Endothelial cell of umbilical vein (primary cell): ENCODE data around the gene CCL2. TPM values are rescaled to one million over a fixed set of nuclear protein-coding genes. Genes with fewer than 3 reads are reported as not detected.
A peak's percentile ranks its signal among the peaks of the same experiment; 100 is the strongest.

Experiments
- BruUV-seq: library from RNA; stranded (reverse); fragments of 400-500 nt; replicated peaks from 2 replicates; lab custom pipeline; 2021; lab: Mats Ljungman, UMichigan
- CTCF ChIA-PET: fragments of 300-600, 350-600 bp; sonication (Branson Sonifier 250); formaldehyde crosslinking; loops from one replicate; lab custom pipeline; 2021; ENCODE audit warnings: antibody characterized with exemption, inconsistent platforms; lab: Charles Lee
- POLR2A ChIA-PET: fragments of 300-600, 350-600 bp; sonication (Branson Sonifier 250); formaldehyde crosslinking; loops from one replicate; lab custom pipeline; 2021; ENCODE audit warnings: antibody characterized with exemption, inconsistent platforms; lab: Charles Lee
- DNase-seq: peaks from one replicate; pipeline ENCODE4 v3.0.0-alpha.2; 2011; ENCODE audit warnings: low read depth, low spot score
- FAIRE-seq: peaks from 2 replicates; lab custom pipeline; 2011; peaks lifted over from hg19 to GRCh38; lab: Jason Lieb, UNC
- H2AFZ ChIP-seq: 2 replicates; pipeline ENCODE4 v1.6.0; 2012; ENCODE audit warnings: low read depth, low read length, control low read depth, inconsistent platforms
- H3K27ac ChIP-seq: 2 replicates; pipeline ENCODE4 v1.5.1; 2011; ENCODE audit warnings: low read depth, mild to moderate bottlenecking, control low read depth, low read length, moderate library complexity; ENCODE audit not compliant: insufficient read depth
- H3K27me3 ChIP-seq, 2 experiments: 2 replicates each; pipeline versions ENCODE4 v1.6.0 to v1.6.1; 2011; ENCODE audit warnings: low read length in 2 of 2, mixed read lengths in 1 of 2; ENCODE audit not compliant: control insufficient read depth in 2 of 2, insufficient read depth in 2 of 2
- H3K36me3 ChIP-seq, 2 experiments: 2 replicates in 1 of 2; 3 replicates in 1 of 2; pipeline ENCODE4 v1.5.1; 2011; ENCODE audit warnings: low read length in 2 of 2, mild to moderate bottlenecking in 1 of 2, moderate library complexity in 1 of 2; ENCODE audit not compliant: control insufficient read depth in 2 of 2, insufficient read depth in 2 of 2; ENCODE audit errors: extremely low read depth in 1 of 2
- H3K4me1 ChIP-seq: 3 replicates; pipeline ENCODE4 v1.5.1; 2011; ENCODE audit warnings: mild to moderate bottlenecking, low read length; ENCODE audit not compliant: control insufficient read depth, insufficient read depth; ENCODE audit errors: extremely low read depth
- H3K4me2 ChIP-seq: 2 replicates; pipeline ENCODE4 v1.6.1; 2011; ENCODE audit warnings: low read length, control low read depth, mixed read lengths; ENCODE audit not compliant: insufficient read depth
- H3K4me3 ChIP-seq, 3 experiments: fragments of 200-600 bp in 1 of 3; sonication (generic), shearing (Covaris generic) in 1 of 3; replicated peaks in 1 of 3; 2 replicates each; pipeline ENCODE4 v1.5.1; 2011 to 2016; ENCODE audit warnings: control low read depth in 3 of 3, low read length in 3 of 3, mild to moderate bottlenecking in 2 of 3, inconsistent platforms in 1 of 3, low read depth in 1 of 3, moderate library complexity in 1 of 3; ENCODE audit not compliant: insufficient read depth in 1 of 3
- H3K79me2 ChIP-seq: 2 replicates; pipeline ENCODE4 v1.6.0; 2012; ENCODE audit warnings: low read length, inconsistent platforms; ENCODE audit not compliant: control insufficient read depth, insufficient read depth
- H3K9ac ChIP-seq: replicated peaks from 2 replicates; pipeline ENCODE3; 2011; ENCODE audit warnings: low read length, control low read depth; ENCODE audit not compliant: insufficient read depth; ENCODE audit errors: extremely low read depth
- H3K9me1 ChIP-seq: replicated peaks from 3 replicates; pipeline ENCODE4 v1.6.0; 2011; ENCODE audit warnings: mild to moderate bottlenecking, low read length; ENCODE audit not compliant: control insufficient read depth, insufficient read depth; ENCODE audit errors: extremely low read depth
- H3K9me3 ChIP-seq: replicated peaks from 2 replicates; pipeline ENCODE4 v1.5.1; 2012; ENCODE audit warnings: low read length, inconsistent platforms; ENCODE audit not compliant: control insufficient read depth, insufficient read depth
- H4K20me1 ChIP-seq: replicated peaks from 2 replicates; pipeline ENCODE3; 2011; ENCODE audit warnings: mild to moderate bottlenecking, low read length; ENCODE audit not compliant: control insufficient read depth, insufficient read depth; ENCODE audit errors: extremely low read depth
- EZH2 ChIP-seq: IDR thresholded peaks from 2 replicates; pipeline ENCODE4 v1.6.1; 2012; ENCODE audit warnings: borderline replicate concordance, low read depth, mild to moderate bottlenecking, moderate library complexity, low read length, inconsistent platforms; ENCODE audit not compliant: severe bottlenecking
- JUN ChIP-seq: IDR thresholded peaks from 2 replicates; pipeline ENCODE4 v1.6.1; 2011; ENCODE audit warnings: borderline replicate concordance, low read depth; ENCODE audit not compliant: insufficient read length, insufficient read depth
- POLR2AphosphoS5 ChIP-seq: IDR thresholded peaks from 2 replicates; pipeline ENCODE4 v1.6.1; 2012; ENCODE audit warnings: low read depth, mild to moderate bottlenecking, control low read depth, low read length, moderate library complexity; ENCODE audit not compliant: insufficient read depth
- dilution Hi-C: fragments of 300-500 bp; cut with MboI; formaldehyde crosslinking; loops from one replicate; pipeline ENCODE4 v1.15.0; 2019; ENCODE audit warnings: low sequenced_read_pairs; ENCODE audit not compliant: extremely low pct_ligation_motif_present
- intact Hi-C: fragments of 100-400 bp; cut with micrococcal nuclease; formaldehyde crosslinking; loops from one replicate; pipeline ENCODE4 v1.10.0; 2022
- polyA plus RNA-seq, 4 experiments: library from polyadenylated mRNA; depleted of rRNA in 3 of 4; stranded (reverse) in 3 of 4; unstranded in 1 of 4; fragments of >200 nt; gene quantifications; 2 replicates each; pipeline versions ENCODE4 v1.2.1 to v1.2.3, GENCODE V29; 2011 to 2012; ENCODE audit warnings: missing spikeins in 1 of 4
- total RNA-seq: library from RNA; stranded (reverse); gene quantifications from 2 replicates; pipeline ENCODE4 v1.2.3, GENCODE V29; 2021
- TF ChIP-seq, protein P1 (sequence below), 2 donors: IDR thresholded peaks; 1 replicate in 1 of 2; 2 replicates in 1 of 2; pipeline ENCODE4 v1.5.1; 2011; ENCODE audit warnings: low read length in 2 of 2, mild to moderate bottlenecking in 2 of 2, moderate library complexity in 2 of 2, control low read depth in 1 of 2, inconsistent platforms in 1 of 2, low read depth in 1 of 2; ENCODE audit not compliant: insufficient read depth in 1 of 2; ENCODE audit errors: extremely low read depth in 1 of 2

CCL2 gene
- total and polyA plus RNA-seq, 2 donors (not counting 3 experiments of a cell fraction or from before 2014, with no cell fraction given): 238 to 599 TPM

DNA sequence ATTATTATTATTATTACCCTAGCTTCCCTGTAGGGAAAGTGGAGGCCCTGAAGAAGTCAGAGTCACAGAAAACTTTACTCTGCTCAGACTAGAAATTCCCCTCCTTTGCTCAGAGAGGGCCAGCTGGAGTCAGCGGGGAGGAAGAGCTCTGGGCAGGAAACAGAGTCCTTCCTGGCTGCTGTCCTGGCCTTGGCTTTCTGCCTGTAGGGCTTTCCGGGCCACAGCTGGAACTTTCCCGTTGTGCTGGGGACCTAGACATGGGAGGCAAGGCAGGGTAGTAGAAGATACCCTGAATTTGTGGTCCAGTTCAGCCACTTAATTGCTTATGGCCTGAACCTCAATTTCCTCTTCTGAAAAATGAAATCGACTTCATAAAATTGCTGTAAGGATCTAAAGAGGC, 14.0 kb upstream of the CCL2 start:
- Histone ChIP-seq H3K36me3 (no peaks in the 10 kb centered on the region), H3K4me1 (peaks cover 74% of the 10 kb centered on the region), H3K27ac (peak overlapping the region; percentile 97), H3K27me3 (no peaks in the 10 kb centered on the region), H3K9me1 (no peaks in the 10 kb centered on the region), H3K9me3 (no peaks in the 10 kb centered on the region), H3K9ac (peak overlapping the region; percentile 34), H3K4me3 (no peak overlapping the region), H4K20me1 (no peaks in the 10 kb centered on the region), H3K4me2 (peak overlapping the region; percentile 45), H2AFZ (no peak overlapping the region), H3K79me2 (no peaks in the 10 kb centered on the region)
- ChIA-PET CTCF (interaction anchor here (1.0 to 2.7 kb wide), 5 partner anchors 9 to 121 kb away, joined by 3 to 20 read pairs (median 4); no protein-coding TSS in a partner anchor), POLR2A (interaction anchor here (0.6 to 1.3 kb wide), 2 partner anchors 13 to 18 kb away, joined by 3 to 6 read pairs; partner anchors contain the start of gene CCL2)
- FAIRE-seq (peak; percentile 83), DNase-seq (peak; percentile 79)
- TF ChIP-seq, protein P1, sequence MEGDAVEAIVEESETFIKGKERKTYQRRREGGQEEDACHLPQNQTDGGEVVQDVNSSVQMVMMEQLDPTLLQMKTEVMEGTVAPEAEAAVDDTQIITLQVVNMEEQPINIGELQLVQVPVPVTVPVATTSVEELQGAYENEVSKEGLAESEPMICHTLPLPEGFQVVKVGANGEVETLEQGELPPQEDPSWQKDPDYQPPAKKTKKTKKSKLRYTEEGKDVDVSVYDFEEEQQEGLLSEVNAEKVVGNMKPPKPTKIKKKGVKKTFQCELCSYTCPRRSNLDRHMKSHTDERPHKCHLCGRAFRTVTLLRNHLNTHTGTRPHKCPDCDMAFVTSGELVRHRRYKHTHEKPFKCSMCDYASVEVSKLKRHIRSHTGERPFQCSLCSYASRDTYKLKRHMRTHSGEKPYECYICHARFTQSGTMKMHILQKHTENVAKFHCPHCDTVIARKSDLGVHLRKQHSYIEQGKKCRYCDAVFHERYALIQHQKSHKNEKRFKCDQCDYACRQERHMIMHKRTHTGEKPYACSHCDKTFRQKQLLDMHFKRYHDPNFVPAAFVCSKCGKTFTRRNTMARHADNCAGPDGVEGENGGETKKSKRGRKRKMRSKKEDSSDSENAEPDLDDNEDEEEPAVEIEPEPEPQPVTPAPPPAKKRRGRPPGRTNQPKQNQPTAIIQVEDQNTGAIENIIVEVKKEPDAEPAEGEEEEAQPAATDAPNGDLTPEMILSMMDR (IDR thresholded peaks at IDR 0.05; ENCODE audit: extremely low read depth in 1 of 2, insufficient read depth in 1 of 2, low read depth in 1 of 2, low read length in 2 of 2): no peak
- no peak for TF ChIP-seq POLR2AphosphoS5
- no peak for TF ChIP-seq EZH2
- TF ChIP-seq JUN: no peak
- dilution Hi-C loops (no loop called here), intact Hi-C loops (loop anchor here (1.0 kb wide), 2 partner anchors 14 to 41 kb away; partner anchors contain the start of gene CCL2)
- no TSS peak for BruUV-seq
